HEK293 (cell line): ENCODE measurements around the gene ANKRD65.
A peak's percentile ranks its signal among the peaks of the same experiment; 100 is the strongest.

ENCODE experiments used
- CTCF ChIA-PET: fragments of 350-600 bp; formaldehyde crosslinking; extraction: SDS; loops from one replicate; lab custom pipeline; 2021; ENCODE audit warnings: antibody characterized with exemption; lab: Yijun Ruan, JAX
- POLR2A ChIA-PET: fragments of 300-600 bp; formaldehyde crosslinking; extraction: SDS; loops from one replicate; lab custom pipeline; 2020; ENCODE audit warnings: antibody characterized with exemption, inconsistent platforms; lab: Yijun Ruan, JAX
- H3K27ac ChIP-seq: fragments of 200-500 bp; sonication (Bioruptor generic); 2 replicates; pipeline ENCODE4 v1.5.1; 2014; ENCODE audit warnings: low read depth, low read length, control low read depth, inconsistent platforms; ENCODE audit errors: extremely low read depth
- H3K36me3 ChIP-seq, 2 experiments: fragments of 200-500 bp in 1 of 2; sonication (Bioruptor generic) in 1 of 2; 1 replicate in 1 of 2; 2 replicates in 1 of 2; pipeline ENCODE4 v1.5.1; 2014 to 2017; ENCODE audit warnings: inconsistent platforms in 2 of 2, low read length in 2 of 2; ENCODE audit not compliant: control insufficient read depth in 2 of 2, insufficient read depth in 1 of 2
- H3K4me1 ChIP-seq: fragments of 200-500 bp; sonication (Bioruptor generic); 2 replicates; pipeline ENCODE4 v1.5.1; 2014; ENCODE audit warnings: mild to moderate bottlenecking, low read length, inconsistent platforms; ENCODE audit not compliant: control insufficient read depth, insufficient read depth
- H3K4me3 ChIP-seq: 2 replicates; pipeline ENCODE4 v1.5.1; 2011; ENCODE audit warnings: low read depth, mild to moderate bottlenecking, control low read depth, low read length, moderate library complexity
- H3K9me3 ChIP-seq: fragments of 200-500 bp; sonication (Bioruptor generic); 2 replicates; pipeline ENCODE4 v1.5.1; 2014; ENCODE audit warnings: low read depth, low read length, inconsistent platforms; ENCODE audit not compliant: control insufficient read depth, insufficient read depth
- ATF2 ChIP-seq: fragments of 450-650 bp; formaldehyde crosslinking; IDR thresholded peaks from 2 replicates; pipeline ENCODE4 v1.5.1; 2016; ENCODE audit warnings: missing biosample characterization, missing genetic modification characterization, low read depth
- EGR2 ChIP-seq: fragments of 450-650 bp; formaldehyde crosslinking; IDR thresholded peaks from 2 replicates; pipeline ENCODE4 v1.5.1; 2016; ENCODE audit warnings: low read depth, missing biosample characterization, missing genetic modification characterization
- GLIS1 ChIP-seq: fragments of 450-650 bp; formaldehyde crosslinking; IDR thresholded peaks from 2 replicates; pipeline ENCODE4 v1.5.1; 2016; ENCODE audit warnings: missing biosample characterization, missing genetic modification characterization
- GLIS2 ChIP-seq: fragments of 450-650 bp; formaldehyde crosslinking; IDR thresholded peaks from 2 replicates; pipeline ENCODE4 v1.5.1; 2016; ENCODE audit warnings: missing biosample characterization, missing genetic modification characterization
- KLF7 ChIP-seq: fragments of 450-650 bp; formaldehyde crosslinking; IDR thresholded peaks from 2 replicates; pipeline ENCODE4 v1.5.1; 2016; ENCODE audit warnings: missing biosample characterization, missing genetic modification characterization, borderline replicate concordance
- SCRT1 ChIP-seq: fragments of 450-650 bp; formaldehyde crosslinking; IDR thresholded peaks from 2 replicates; pipeline ENCODE4 v1.5.1; 2016; ENCODE audit warnings: missing biosample characterization, missing genetic modification characterization, borderline replicate concordance
- SETDB1 ChIP-seq: IDR thresholded peaks from one replicate; pipeline ENCODE4 v1.6.1; 2017; ENCODE audit warnings: mild to moderate bottlenecking, low read length, moderate library complexity, mixed read lengths; ENCODE audit not compliant: insufficient read length
- YY1 ChIP-seq: fragments of 450-650 bp; formaldehyde crosslinking; IDR thresholded peaks from 2 replicates; pipeline ENCODE4 v1.5.1; 2018; ENCODE audit warnings: missing biosample characterization, missing genetic modification characterization
- ZBTB6 ChIP-seq: fragments of 450-650 bp; formaldehyde crosslinking; IDR thresholded peaks from 2 replicates; pipeline ENCODE4 v1.5.1; 2017; ENCODE audit warnings: missing biosample characterization, missing genetic modification characterization
- ZBTB7A ChIP-seq: fragments of 450-650 bp; formaldehyde crosslinking; IDR thresholded peaks from 2 replicates; pipeline ENCODE4 v1.5.1; 2016; ENCODE audit warnings: low read depth, missing biosample characterization, missing genetic modification characterization
- ZEB2 ChIP-seq: fragments of 450-650 bp; formaldehyde crosslinking; IDR thresholded peaks from 2 replicates; pipeline ENCODE4 v1.5.1; 2016; ENCODE audit warnings: missing biosample characterization, missing genetic modification characterization
- ZFHX2 ChIP-seq: fragments of 450-650 bp; formaldehyde crosslinking; conservative IDR thresholded peaks from 2 replicates; pipeline ENCODE4 v1.5.1; 2016; ENCODE audit warnings: missing biosample characterization, missing genetic modification characterization
- ZIC2 ChIP-seq: fragments of 450-650 bp; formaldehyde crosslinking; IDR thresholded peaks from 2 replicates; pipeline ENCODE4 v1.5.1; 2016; ENCODE audit warnings: missing biosample characterization, missing genetic modification characterization
- ZNF121 ChIP-seq: fragments of 450-650 bp; formaldehyde crosslinking; IDR thresholded peaks from 2 replicates; pipeline ENCODE4 v1.5.1; 2016; ENCODE audit warnings: missing biosample characterization, missing genetic modification characterization
- ZNF266 ChIP-seq: fragments of 450-650 bp; formaldehyde crosslinking; IDR thresholded peaks from 2 replicates; pipeline ENCODE4 v1.5.1; 2016; ENCODE audit warnings: missing biosample characterization, missing genetic modification characterization, low read depth
- ZNF335 ChIP-seq: fragments of 450-650 bp; formaldehyde crosslinking; conservative IDR thresholded peaks from 2 replicates; pipeline ENCODE4 v1.5.1; 2016; ENCODE audit warnings: missing biosample characterization, missing genetic modification characterization
- ZNF341 ChIP-seq: fragments of 450-650 bp; formaldehyde crosslinking; IDR thresholded peaks from 2 replicates; pipeline ENCODE4; 2016; ENCODE audit warnings: low read depth, missing biosample characterization, missing genetic modification characterization
- ZNF366 ChIP-seq: fragments of 450-650 bp; formaldehyde crosslinking; conservative IDR thresholded peaks from 2 replicates; pipeline ENCODE4 v1.5.1; 2016; ENCODE audit warnings: missing biosample characterization, missing genetic modification characterization
- ZNF398 ChIP-seq: fragments of 450-650 bp; formaldehyde crosslinking; IDR thresholded peaks from 2 replicates; pipeline ENCODE4 v1.5.1; 2017; ENCODE audit warnings: missing biosample characterization, missing genetic modification characterization
- ZNF544 ChIP-seq: fragments of 450-650 bp; formaldehyde crosslinking; IDR thresholded peaks from 2 replicates; pipeline ENCODE4 v1.5.0; 2017; ENCODE audit warnings: missing biosample characterization, missing genetic modification characterization
- ZNF600 ChIP-seq: fragments of 450-650 bp; formaldehyde crosslinking; IDR thresholded peaks from 2 replicates; pipeline ENCODE4 v1.5.1; 2016; ENCODE audit warnings: missing biosample characterization, missing genetic modification characterization
- ZNF658 ChIP-seq: fragments of 450-650 bp; formaldehyde crosslinking; IDR thresholded peaks from 2 replicates; pipeline ENCODE4; 2016; ENCODE audit warnings: missing biosample characterization, missing genetic modification characterization
- ZNF677 ChIP-seq: fragments of 450-650 bp; IDR thresholded peaks from 2 replicates; pipeline ENCODE4 v1.5.0; 2018; ENCODE audit warnings: missing biosample characterization, mild to moderate bottlenecking, missing genetic modification characterization, moderate library complexity
- ZNF843 ChIP-seq: fragments of 450-650 bp; formaldehyde crosslinking; IDR thresholded peaks from 2 replicates; pipeline ENCODE4 v1.5.1; 2016; ENCODE audit warnings: missing biosample characterization, missing genetic modification characterization
- TF ChIP-seq, protein P1 (sequence below): fragments of 450-650 bp; formaldehyde crosslinking; IDR thresholded peaks from 2 replicates; pipeline ENCODE4 v1.5.1; 2016; ENCODE audit warnings: missing biosample characterization, missing genetic modification characterization
- TF ChIP-seq, protein P2 (sequence below): fragments of 450-650 bp; IDR thresholded peaks from 2 replicates; pipeline ENCODE4 v1.5.1; 2018; ENCODE audit warnings: missing biosample characterization, missing genetic modification characterization
- TF ChIP-seq, protein P3 (sequence below): fragments of 450-650 bp; formaldehyde crosslinking; IDR thresholded peaks from 2 replicates; pipeline ENCODE4 v1.5.1; 2016; ENCODE audit warnings: missing biosample characterization, missing genetic modification characterization

ANKRD65 gene

GRCh38 chr1:1430114-1430982, 9.3 kb upstream of the ANKRD65 start:
- H3K27ac ChIP-seq = no peak overlapping the region
- CTCF ChIA-PET = interaction anchor here (1.8 kb wide), 1 partner anchor 11 kb away, joined by 5 read pairs; no protein-coding TSS in a partner anchor
- no peaks in the 10 kb centered on the region for H3K4me1 ChIP-seq

More at GRCh38 chr1:1430114-1430982, 9.3 kb upstream of the ANKRD65 start:
- Histone ChIP-seq H3K4me3 (no peak overlapping the region), H3K9me3 (no peaks in the 10 kb centered on the region), H3K36me3 (no peaks in the 10 kb centered on the region)
- POLR2A ChIA-PET = no interaction called here
- TF ChIP-seq ZIC2 = peak; percentile 63
- TF ChIP-seq ZNF335 = no peak
- no peak for TF ChIP-seq SCRT1 (tag by site-specific recombination)
- no peak for TF ChIP-seq ZEB2
- TF ChIP-seq ZBTB7A = no peak
- TF ChIP-seq ZNF843 (tag by site-specific recombination) = no peak
- TF ChIP-seq KLF7 (tag by site-specific recombination) = no peak
- TF ChIP-seq ZNF677 (tag by site-specific recombination) = no peak
- TF ChIP-seq, protein P1, sequence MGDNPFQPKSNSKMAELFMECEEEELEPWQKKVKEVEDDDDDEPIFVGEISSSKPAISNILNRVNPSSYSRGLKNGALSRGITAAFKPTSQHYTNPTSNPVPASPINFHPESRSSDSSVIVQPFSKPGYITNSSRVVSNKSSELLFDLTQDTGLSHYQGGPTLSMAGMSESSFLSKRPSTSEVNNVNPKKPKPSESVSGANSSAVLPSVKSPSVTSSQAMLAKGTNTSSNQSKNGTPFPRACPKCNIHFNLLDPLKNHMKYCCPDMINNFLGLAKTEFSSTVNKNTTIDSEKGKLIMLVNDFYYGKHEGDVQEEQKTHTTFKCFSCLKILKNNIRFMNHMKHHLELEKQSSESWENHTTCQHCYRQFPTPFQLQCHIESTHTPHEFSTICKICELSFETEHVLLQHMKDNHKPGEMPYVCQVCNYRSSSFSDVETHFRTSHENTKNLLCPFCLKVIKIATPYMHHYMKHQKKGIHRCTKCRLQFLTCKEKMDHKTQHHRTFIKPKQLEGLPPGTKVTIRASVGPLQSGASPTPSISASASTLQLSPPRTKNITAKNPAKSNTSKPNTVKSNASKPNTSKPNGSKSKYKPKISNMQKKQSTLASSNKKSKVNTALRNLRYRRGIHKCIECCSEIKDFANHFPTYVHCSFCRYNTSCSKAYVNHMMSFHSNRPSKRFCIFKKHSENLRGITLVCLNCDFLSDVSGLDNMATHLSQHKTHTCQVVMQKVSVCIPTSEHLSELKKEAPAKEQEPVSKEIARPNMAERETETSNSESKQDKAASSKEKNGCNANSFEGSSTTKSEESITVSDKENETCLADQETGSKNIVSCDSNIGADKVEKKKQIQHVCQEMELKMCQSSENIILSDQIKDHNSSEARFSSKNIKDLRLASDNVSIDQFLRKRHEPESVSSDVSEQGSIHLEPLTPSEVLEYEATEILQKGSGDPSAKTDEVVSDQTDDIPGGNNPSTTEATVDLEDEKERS (tag by site-specific recombination) = no peak
- TF ChIP-seq ZNF398 = no peak
- TF ChIP-seq GLIS1 = peak; percentile 18
- TF ChIP-seq ZNF544 = no peak
- TF ChIP-seq EGR2 (tag by site-specific recombination) = peak; percentile 40; the same call in 1 of the 2 replicates
- TF ChIP-seq SETDB1 = peak; percentile 22
- no peak for TF ChIP-seq ATF2 (tag by site-specific recombination)
- TF ChIP-seq ZNF366 (tag by site-specific recombination) = no peak
- TF ChIP-seq YY1 (tag by site-specific recombination) = no peak
- no peak for TF ChIP-seq ZNF121 (tag by site-specific recombination)
- TF ChIP-seq ZNF341 (tag by site-specific recombination) = peak; percentile 44; the same call in 1 of the 2 replicates
- TF ChIP-seq ZBTB6 (tag by site-specific recombination) = 0 out of 2 replicates have a peak, but pooled peaks have one; percentile 18
- peak; percentile 26; the same call in 1 of the 2 replicates for TF ChIP-seq ZNF600 (tag by site-specific recombination)
- no peak for TF ChIP-seq ZNF658
- TF ChIP-seq, protein P2, sequence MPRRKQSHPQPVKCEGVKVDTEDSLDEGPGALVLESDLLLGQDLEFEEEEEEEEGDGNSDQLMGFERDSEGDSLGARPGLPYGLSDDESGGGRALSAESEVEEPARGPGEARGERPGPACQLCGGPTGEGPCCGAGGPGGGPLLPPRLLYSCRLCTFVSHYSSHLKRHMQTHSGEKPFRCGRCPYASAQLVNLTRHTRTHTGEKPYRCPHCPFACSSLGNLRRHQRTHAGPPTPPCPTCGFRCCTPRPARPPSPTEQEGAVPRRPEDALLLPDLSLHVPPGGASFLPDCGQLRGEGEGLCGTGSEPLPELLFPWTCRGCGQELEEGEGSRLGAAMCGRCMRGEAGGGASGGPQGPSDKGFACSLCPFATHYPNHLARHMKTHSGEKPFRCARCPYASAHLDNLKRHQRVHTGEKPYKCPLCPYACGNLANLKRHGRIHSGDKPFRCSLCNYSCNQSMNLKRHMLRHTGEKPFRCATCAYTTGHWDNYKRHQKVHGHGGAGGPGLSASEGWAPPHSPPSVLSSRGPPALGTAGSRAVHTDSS (tag by site-specific recombination) = no peak
- TF ChIP-seq, protein P3, sequence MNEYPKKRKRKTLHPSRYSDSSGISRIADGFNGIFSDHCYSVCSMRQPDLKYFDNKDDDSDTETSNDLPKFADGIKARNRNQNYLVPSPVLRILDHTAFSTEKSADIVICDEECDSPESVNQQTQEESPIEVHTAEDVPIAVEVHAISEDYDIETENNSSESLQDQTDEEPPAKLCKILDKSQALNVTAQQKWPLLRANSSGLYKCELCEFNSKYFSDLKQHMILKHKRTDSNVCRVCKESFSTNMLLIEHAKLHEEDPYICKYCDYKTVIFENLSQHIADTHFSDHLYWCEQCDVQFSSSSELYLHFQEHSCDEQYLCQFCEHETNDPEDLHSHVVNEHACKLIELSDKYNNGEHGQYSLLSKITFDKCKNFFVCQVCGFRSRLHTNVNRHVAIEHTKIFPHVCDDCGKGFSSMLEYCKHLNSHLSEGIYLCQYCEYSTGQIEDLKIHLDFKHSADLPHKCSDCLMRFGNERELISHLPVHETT = no peak
- no peak for TF ChIP-seq ZNF266 (tag by site-specific recombination)
- peak; percentile 54 for TF ChIP-seq ZFHX2
- no peak for TF ChIP-seq GLIS2
